Thymus (tissue), 11 donors: Measurements from ENCODE around the gene SEC14L2. TPM values are rescaled to one million over a fixed set of nuclear protein-coding genes. Genes with fewer than 3 reads are reported as not detected.
A peak's percentile ranks its signal among the peaks of the same experiment; 100 is the strongest.
"Not testable (repeated sequence)": the region's sequence is repeated elsewhere in the genome, so short reads cannot be mapped to it uniquely, and the experiment has no call there.

Experiments
- DNase-seq, 9 donors: peaks; one replicate each; pipeline ENCODE4 v3.0.0-alpha.2; 2013; ENCODE audit warnings: low spot score in 9 of 9, low read depth in 6 of 9, missing footprints in 1 of 9
- H3K27ac ChIP-seq, 2 donors: one replicate each; pipeline ENCODE4 v1.5.1; 2013; ENCODE audit warnings: control low read depth in 1 of 2, low read depth in 1 of 2, low read length in 1 of 2, mild to moderate bottlenecking in 1 of 2, moderate library complexity in 1 of 2
- H3K27me3 ChIP-seq, 2 donors: one replicate each; pipeline ENCODE4 v1.5.1; 2013; ENCODE audit warnings: low read length in 1 of 2; ENCODE audit not compliant: control insufficient read depth in 2 of 2, insufficient read depth in 1 of 2
- H3K36me3 ChIP-seq, 2 donors: one replicate each; pipeline ENCODE4 v1.5.1; 2013; ENCODE audit warnings: low read length in 1 of 2, mild to moderate bottlenecking in 1 of 2, moderate library complexity in 1 of 2; ENCODE audit not compliant: control insufficient read depth in 2 of 2, insufficient read depth in 2 of 2
- H3K4me1 ChIP-seq, 2 donors: one replicate each; pipeline ENCODE4 v1.5.1; 2013; ENCODE audit warnings: low read length in 2 of 2; ENCODE audit not compliant: control insufficient read depth in 2 of 2, insufficient read depth in 2 of 2
- H3K4me3 ChIP-seq, 2 donors: one replicate each; pipeline ENCODE4 v1.5.1; 2013; ENCODE audit warnings: low read length in 2 of 2, control low read depth in 1 of 2, mild to moderate bottlenecking in 1 of 2
- H3K9me3 ChIP-seq, 2 donors: one replicate each; pipeline ENCODE4 v1.5.1; 2013; ENCODE audit warnings: low read length in 1 of 2, mild to moderate bottlenecking in 1 of 2; ENCODE audit not compliant: control insufficient read depth in 2 of 2, insufficient read depth in 1 of 2
- WGBS: extraction: QIAGEN DNeasy Blood & Tissue Kit; methylation state at CpG from one replicate; pipeline ENCODE4 v1.1.7; 2013; 5-methylcytosine and 5-hydroxymethylcytosine counted together
- polyA plus RNA-seq: library from polyadenylated mRNA; stranded (reverse); fragments of 200-250 nt; gene quantifications from one replicate; pipeline ENCODE4 v1.2.3, GENCODE V29; 2013
- total RNA-seq: library from RNA; stranded (reverse); fragments of 120-200 nt; gene quantifications from one replicate; pipeline ENCODE4 v1.2.4, GENCODE V29; 2013
- donor health status: healthy.

The SEC14L2 gene
- total and polyA plus RNA-seq, 2 donors, result 6.2 to 7.2 TPM

DNA sequence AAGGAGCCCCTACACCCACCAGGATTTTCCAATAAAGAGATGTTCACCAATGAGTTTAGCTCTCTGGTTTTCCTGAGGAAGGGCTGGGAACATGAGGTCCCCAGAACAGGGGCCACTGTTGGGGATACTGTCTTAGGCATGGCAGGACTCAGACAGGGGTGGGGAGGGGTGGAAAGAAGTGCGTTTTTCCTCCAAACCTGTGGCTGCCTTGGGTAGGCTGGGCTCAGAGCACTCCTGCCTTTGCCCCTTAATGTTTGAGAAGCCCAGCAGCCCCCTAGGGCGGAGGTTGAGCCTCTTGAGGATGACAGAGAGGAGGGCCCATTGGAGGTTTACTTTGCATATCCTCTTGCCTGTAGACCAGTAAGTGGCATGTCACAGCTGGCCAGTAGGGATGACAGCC is 39.4 kb downstream of the SEC14L2 start:
- Histone ChIP-seq H3K9me3 (peaks cover 0 to 16% of the 10 kb centered on the region in 2 donors), H3K27me3 (peaks cover 0 to 5% of the 10 kb centered on the region in 2 donors), H3K36me3 (no peaks in the 10 kb centered on the region), H3K27ac (peak overlapping the region; percentile 76 to 89), H3K4me3 (no peak overlapping the region), H3K4me1 (peaks cover 0 to 5% of the 10 kb centered on the region in 2 donors)
- 96% methylated on average over 2 of the region's 2 CpGs for WGBS
- no peak for DNase-seq

DNA sequence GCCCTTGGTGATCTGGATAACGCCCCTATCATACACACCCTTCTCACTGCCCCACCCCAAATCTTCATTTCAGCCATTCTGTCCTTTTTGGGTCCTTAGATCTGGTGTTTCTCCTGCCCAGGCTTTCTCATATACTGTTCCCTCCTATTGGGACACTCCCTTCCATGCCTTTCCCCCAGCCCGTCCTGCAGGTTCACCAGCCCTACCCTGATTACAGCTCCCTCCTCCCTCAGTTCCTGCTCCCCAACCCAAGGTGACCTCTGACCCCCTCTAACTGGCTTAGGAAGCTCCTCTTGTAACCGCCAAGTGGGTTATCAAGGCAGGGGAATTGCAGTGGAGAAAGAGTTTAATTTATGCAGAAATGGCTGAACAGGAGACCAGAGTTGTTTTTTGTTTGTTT is 41.7 kb downstream of the SEC14L2 start:
- peaks cover 0 to 5% of the 10 kb centered on the region in 2 donors for H3K27me3 ChIP-seq

DNA sequence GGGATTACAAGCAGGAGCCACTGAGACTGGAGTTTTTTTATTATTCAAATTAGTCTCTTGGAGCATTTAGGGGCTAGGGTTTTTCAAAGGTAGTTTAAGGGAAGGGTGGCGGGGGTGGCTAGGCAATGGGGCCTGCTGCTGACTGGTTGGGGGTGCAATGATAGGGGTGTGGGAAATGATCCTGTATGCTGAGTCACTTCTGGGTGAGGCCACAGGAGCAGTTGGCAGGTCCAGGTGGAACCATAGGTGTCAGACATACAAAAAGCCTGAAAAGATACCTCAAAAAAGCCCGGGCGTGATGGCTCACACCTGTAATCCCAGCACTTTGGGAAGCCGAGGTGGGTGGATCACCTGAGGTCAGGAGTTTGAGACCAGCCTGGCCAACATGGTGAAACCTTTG is 42.4 kb downstream of the SEC14L2 start:
- H3K9me3 ChIP-seq, result peaks cover 0 to 16% of the 10 kb centered on the region in 2 donors
- no peak overlapping the region for H3K4me3 ChIP-seq
- H3K27me3 ChIP-seq, result peaks cover 0 to 5% of the 10 kb centered on the region in 2 donors
- H3K27ac ChIP-seq, result no peak overlapping the region
- no peak for DNase-seq
- peaks cover 0 to 5% of the 10 kb centered on the region in 2 donors for H3K4me1 ChIP-seq
- no peaks in the 10 kb centered on the region for H3K36me3 ChIP-seq
- 96% methylated on average over 4 of the region's 4 CpGs for WGBS

More for the DNA sequence above, 41.7 kb downstream of the SEC14L2 start:
- Histone ChIP-seq H3K4me1 (peaks cover 0 to 5% of the 10 kb centered on the region in 2 donors), H3K36me3 (no peaks in the 10 kb centered on the region), H3K4me3 (no peak overlapping the region), H3K9me3 (peaks cover 0 to 16% of the 10 kb centered on the region in 2 donors), H3K27ac (no peak overlapping the region)
- no peak for DNase-seq
- WGBS, result 85% methylated on average over 3 of the region's 3 CpGs

DNA sequence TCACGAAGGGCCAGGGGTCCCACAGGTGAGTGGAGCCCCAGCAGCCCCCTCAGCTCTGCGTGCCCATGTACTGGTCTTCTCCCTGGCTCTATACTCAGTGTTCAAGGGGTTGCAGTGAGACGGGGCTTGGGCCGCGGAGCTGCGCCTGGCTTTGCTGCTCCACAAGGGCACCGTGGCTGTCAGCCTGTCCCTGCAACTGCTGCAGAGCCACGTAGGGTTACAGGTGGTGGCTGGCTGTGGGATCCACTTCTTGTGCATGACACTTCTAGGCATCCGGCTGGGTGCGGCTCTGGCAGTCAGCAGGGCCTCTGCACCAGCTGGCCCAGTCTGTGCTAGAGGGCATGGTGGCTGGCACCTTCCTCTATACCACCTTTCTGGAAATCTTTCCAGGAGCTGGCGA is 43.0 kb downstream of the SEC14L2 start:
- H3K36me3 ChIP-seq, result no peaks in the 10 kb centered on the region
- peaks cover 0 to 5% of the 10 kb centered on the region in 2 donors for H3K4me1 ChIP-seq
- H3K4me3 ChIP-seq, result no peak overlapping the region
- H3K9me3 ChIP-seq, result peaks cover 0 to 16% of the 10 kb centered on the region in 2 donors
- no peak overlapping the region for H3K27ac ChIP-seq
- H3K27me3 ChIP-seq, result peaks cover 0 to 5% of the 10 kb centered on the region in 2 donors
- DNase-seq, result no peak
- WGBS, result 93% methylated on average over 11 of the region's 11 CpGs

GRCh38 chr22:30441088-30441487 is 44.3 kb downstream of the SEC14L2 start:
- Histone ChIP-seq H3K9me3 (peaks cover 0 to 5% of the 10 kb centered on the region in 2 donors), H3K4me1 (no peaks in the 10 kb centered on the region), H3K4me3 (no peak overlapping the region), H3K27me3 (peaks cover 0 to 6% of the 10 kb centered on the region in 2 donors), H3K27ac (no peak overlapping the region), H3K36me3 (no peaks in the 10 kb centered on the region)
- 88% methylated on average over 9 of the region's 9 CpGs for WGBS
- DNase-seq, result no peak

- DNase-seq, result peak in 2 of 9 donors; percentile 33 to 59
- Histone ChIP-seq H3K36me3 (no peaks in the 10 kb centered on the region), H3K4me3 (no peak overlapping the region), H3K4me1 (no peaks in the 10 kb centered on the region), H3K27ac (no peak overlapping the region), H3K9me3 (no peaks in the 10 kb centered on the region), H3K27me3 (peaks cover 0 to 8% of the 10 kb centered on the region in 2 donors)
- whole genome bisulfite sequencing, result 35% methylated on average over 11 of the region's 11 CpGs
Measured at GRCh38 chr22:30444632-30445437, 48.0 kb downstream of the SEC14L2 start.

GRCh38 chr22:30445438-30446145 is 48.8 kb downstream of the SEC14L2 start:
- Histone ChIP-seq H3K36me3 (no peaks in the 10 kb centered on the region), H3K27ac (no peak overlapping the region), H3K9me3 (no peaks in the 10 kb centered on the region), H3K27me3 (peaks cover 0 to 6% of the 10 kb centered on the region in 2 donors), H3K4me1 (no peaks in the 10 kb centered on the region), H3K4me3 (no peak overlapping the region)
- 60% methylated on average over 5 of the region's 5 CpGs for WGBS
- no peak for DNase-seq

DNA sequence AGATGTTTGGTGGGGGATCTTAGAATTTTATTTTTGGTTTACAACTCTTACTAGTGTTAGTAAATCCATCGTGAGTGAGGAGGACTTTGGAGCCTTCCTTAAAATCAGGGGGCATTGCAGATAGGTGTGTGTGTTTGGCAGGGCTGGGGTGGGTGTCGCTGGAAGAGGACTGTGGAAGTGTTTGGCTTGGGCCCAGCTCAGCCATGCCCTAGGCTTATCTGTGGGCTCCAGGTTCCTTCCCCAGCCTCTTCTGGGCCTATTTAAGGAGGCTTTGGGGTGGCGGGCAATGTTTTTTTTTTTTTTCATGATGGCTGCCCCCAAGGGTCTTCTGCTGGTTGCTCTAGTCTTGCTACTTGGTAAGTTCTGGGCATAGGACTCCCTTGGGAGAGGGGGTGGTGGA is 50.8 kb downstream of the SEC14L2 start:
- Histone ChIP-seq H3K27me3 (peaks cover 0 to 8% of the 10 kb centered on the region in 2 donors), H3K4me3 (no peak overlapping the region), H3K27ac (no peak overlapping the region), H3K36me3 (no peaks in the 10 kb centered on the region), H3K4me1 (no peaks in the 10 kb centered on the region), H3K9me3 (no peaks in the 10 kb centered on the region)
- WGBS, result 95% methylated on average over 3 of the region's 3 CpGs
- no peak for DNase-seq

GRCh38 chr22:30451488-30451887 is 54.7 kb downstream of the SEC14L2 start:
- not testable (repeated sequence) for H3K4me3 ChIP-seq, DNase-seq, H3K4me1 ChIP-seq, H3K36me3 ChIP-seq, H3K27me3 ChIP-seq, H3K9me3 ChIP-seq, H3K27ac ChIP-seq
- 79% methylated on average over 9 of the region's 9 CpGs for WGBS
